ENCODE results near the gene CATSPERD.
"Not testable (repeated sequence)": the region's sequence is repeated elsewhere in the genome, so short reads cannot be mapped to it uniquely, and the experiment has no call there.

The CATSPERD gene

DNA sequence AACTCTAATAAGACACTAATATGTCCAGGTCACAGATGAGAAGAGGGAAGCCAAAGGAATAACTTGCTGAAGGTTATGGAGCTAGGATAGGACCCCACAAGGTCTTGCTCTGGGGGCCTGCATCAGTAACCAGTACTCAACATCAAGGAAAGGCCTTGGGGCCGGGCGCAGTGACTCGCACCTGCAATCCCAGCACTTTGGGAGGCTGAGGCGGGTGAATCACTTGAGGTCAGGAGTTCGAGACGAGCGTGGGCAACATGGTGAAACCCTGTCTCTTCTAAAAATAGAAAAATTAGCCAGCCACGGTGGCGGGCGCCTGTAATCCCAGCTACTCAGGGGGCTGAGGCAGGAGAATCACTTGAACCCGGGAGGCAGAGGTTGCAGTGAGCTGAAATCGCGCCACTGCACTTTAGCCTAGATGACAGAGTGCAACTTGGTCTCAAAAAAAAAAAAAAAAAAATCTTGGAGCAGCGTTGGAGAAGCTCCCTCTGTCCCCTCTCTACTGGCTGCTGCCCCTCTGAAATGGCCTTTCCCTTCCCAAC, 2.3 kb upstream of the CATSPERD start:
- peaks cover 30% of the 10 kb centered on the region for H3K36me3 ChIP-seq (replicated peaks)
- no peak for DNase-seq (ENCODE audit: low spot score in 2 of 2)
- H3K27me3 ChIP-seq (ENCODE audit: low read depth), result no peaks in the 10 kb centered on the region
- in situ Hi-C loops (cut with MboI; ENCODE audit: low sequenced_read_pairs), result no loop called here
- peaks cover 19% of the 10 kb centered on the region for H3K4me1 ChIP-seq
- H3K4me3 ChIP-seq, result peak overlapping the region; percentile 60
- H3K9me3 ChIP-seq, result no peaks in the 10 kb centered on the region

DNA sequence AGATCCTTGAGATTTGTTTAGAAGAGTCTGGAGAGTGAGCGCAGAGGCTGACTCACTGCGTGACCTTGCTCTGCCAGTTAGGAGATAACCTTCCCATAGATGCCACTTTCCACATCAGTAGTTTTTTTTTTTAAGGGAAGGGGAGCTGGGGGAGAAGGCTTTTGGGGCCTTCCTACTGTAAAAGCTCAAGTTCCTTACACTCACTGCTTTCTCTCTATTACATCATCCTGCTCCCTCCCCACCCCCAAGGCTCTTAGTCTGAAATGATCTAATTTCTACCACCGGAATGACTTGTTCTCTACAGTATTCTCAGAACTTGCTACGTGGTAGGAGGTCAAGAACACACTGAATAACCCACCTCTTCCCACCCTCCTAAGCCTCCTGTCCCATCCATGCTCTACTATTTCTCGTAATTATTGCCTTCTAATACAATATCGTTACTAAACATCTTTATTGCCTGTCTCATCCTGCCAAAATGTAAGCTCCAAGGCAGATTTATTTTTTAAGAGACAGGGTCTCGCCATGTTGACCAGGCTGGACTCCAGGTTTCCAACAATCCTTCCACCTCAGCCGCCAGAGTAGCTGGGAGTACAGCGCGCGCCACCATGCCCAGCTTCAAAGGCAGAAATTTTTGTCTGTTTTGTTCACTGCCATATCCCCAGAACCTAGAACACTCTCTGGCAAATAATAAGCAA, 1.7 kb upstream of the CATSPERD start:
- Histone ChIP-seq H3K4me3 (peak overlapping the region; percentile 60), H3K27me3 (ENCODE audit: low read depth) (no peaks in the 10 kb centered on the region), H3K4me1 (peaks cover 19% of the 10 kb centered on the region), H3K9me3 (no peaks in the 10 kb centered on the region), H3K36me3 (replicated peaks) (peaks cover 24% of the 10 kb centered on the region)
- in situ Hi-C loops (cut with MboI; ENCODE audit: low sequenced_read_pairs), result no loop called here
- DNase-seq (ENCODE audit: low spot score in 2 of 2), result peak in 1 of 2 experiments; percentile 52

DNA sequence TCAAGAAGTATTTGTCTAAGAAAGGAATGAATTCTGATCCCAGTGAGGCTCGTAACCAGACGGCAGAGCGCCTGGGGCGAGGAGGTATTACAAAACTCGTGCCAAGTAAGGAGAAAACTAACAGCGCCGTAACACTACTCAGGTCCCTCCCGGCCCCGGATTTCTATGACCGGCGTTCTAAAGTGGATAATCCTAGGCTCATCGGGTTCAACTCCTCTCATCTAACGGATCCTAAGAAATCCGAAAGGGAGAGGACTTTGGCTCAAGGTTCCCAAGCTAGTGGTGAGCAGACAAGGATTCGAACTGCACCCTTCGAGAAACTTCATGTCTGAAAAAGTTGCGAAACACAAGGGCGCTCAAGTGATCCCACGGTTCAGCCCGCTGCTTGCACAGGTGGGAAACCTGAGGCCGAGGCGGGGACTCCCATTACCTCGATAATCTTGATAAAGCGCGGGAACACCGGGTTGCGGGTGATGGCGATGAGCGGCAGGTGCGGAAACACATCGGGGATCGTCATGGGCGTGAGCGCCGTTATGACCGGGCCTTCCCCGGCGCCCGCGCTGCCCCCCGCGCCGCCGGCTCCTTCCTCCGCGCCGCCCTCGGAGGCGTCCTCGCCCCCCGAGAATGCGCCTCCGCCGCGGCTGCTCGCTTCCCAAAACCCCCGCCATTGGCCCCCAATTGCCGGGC, 1.0 kb upstream of the CATSPERD start:
- Histone ChIP-seq H3K4me1 (peaks cover 19% of the 10 kb centered on the region), H3K27me3 (ENCODE audit: low read depth) (no peaks in the 10 kb centered on the region), H3K36me3 (replicated peaks) (peaks cover 17% of the 10 kb centered on the region), H3K9me3 (no peaks in the 10 kb centered on the region), H3K4me3 (peak overlapping the region; percentile 60)
- DNase-seq (ENCODE audit: low spot score in 2 of 2), result peak in 1 of 2 experiments; percentile 34
- in situ Hi-C loops (cut with MboI; ENCODE audit: low sequenced_read_pairs), result no loop called here

DNA sequence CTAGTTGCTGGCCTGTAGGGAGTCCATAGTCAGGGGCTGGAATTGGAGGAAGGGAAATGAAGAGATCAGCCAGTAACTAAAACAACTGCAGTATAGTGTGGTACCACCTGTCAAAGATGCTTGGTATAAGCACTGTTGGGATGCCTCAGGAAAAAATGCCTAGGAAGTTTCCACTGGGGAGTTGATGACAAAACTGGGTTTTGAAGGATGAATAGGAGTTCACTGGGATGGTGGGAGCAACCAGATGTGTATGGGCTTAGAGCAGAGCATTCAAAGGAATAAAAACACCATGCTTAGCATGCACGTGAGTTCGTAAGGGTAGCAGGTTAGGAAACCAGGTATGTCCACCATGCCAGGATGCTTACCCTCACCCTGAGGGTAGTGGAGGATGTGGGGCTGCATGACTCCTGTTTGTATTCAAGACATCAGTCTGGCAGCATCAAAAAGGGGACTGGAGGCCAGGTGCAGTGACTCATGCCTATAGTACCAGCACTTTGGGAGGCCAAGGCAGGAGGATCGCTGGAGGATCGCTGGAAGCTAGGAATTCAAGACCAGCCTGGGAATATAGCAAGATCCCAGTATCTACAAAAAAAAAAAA, 7.1 kb downstream of the CATSPERD start:
- H3K36me3 ChIP-seq (replicated peaks), result no peaks in the 10 kb centered on the region
- in situ Hi-C loops (cut with MboI; ENCODE audit: low sequenced_read_pairs), result no loop called here
- H3K4me1 ChIP-seq, result no peaks in the 10 kb centered on the region
- peaks cover 3% of the 10 kb centered on the region; the same call in 1 of the 2 replicates for H3K9me3 ChIP-seq
- no peak overlapping the region for H3K4me3 ChIP-seq
- DNase-seq (ENCODE audit: low spot score in 2 of 2), result no peak
- H3K27me3 ChIP-seq (ENCODE audit: low read depth), result no peaks in the 10 kb centered on the region

DNA sequence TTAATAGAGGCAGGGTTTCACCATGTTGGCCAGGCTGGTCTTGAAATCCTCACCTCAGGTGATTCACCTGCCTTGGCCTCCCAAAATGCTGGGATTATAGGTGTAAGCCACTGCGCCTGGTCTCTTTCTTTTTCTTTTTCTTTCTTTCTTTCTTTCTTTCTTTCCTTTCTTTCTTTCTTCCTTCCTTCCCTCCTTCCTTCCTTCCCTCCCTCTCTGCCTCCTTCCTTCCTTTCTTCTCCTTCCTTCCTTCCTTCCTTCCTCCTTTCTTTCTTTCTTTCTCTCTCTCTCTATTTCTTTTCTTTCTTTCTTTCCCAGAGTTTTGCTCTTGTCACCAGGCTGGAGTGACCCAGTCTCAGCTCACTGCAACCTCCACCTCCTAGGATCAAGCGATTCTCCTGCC, 12.7 kb downstream of the CATSPERD start:
- H3K9me3 ChIP-seq; H3K27me3 ChIP-seq (ENCODE audit: low read depth); H3K4me1 ChIP-seq; H3K4me3 ChIP-seq; DNase-seq (ENCODE audit: low spot score in 2 of 2); in situ Hi-C loops (cut with MboI; ENCODE audit: low sequenced_read_pairs); H3K36me3 ChIP-seq (replicated peaks): not testable (repeated sequence)

DNA sequence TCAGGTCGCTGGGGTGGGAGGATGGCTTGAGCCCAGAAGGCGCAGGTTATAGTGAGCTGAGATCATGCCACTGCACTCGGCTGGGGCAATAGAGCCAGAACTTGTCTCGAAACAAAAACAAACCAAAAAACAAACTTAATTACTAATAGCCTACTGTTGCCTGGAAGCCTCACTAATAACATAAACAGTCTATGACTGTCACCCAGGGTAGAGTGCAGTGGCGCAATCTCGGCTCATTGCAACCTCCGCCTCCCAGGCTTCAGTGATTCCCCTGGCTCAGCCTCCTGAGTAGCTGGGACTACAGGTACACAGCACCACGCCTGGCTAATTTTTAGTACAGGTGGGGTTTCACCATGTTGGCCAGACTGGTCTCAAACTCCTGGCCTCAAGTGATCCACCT, 18.0 kb downstream of the CATSPERD start:
- Histone ChIP-seq H3K4me3 (no peak overlapping the region), H3K9me3 (no peaks in the 10 kb centered on the region), H3K36me3 (replicated peaks) (no peaks in the 10 kb centered on the region), H3K27me3 (ENCODE audit: low read depth) (no peaks in the 10 kb centered on the region), H3K4me1 (no peaks in the 10 kb centered on the region)
- in situ Hi-C loops (cut with MboI; ENCODE audit: low sequenced_read_pairs), result no loop called here
- no peak for DNase-seq (ENCODE audit: low spot score in 2 of 2)

DNA sequence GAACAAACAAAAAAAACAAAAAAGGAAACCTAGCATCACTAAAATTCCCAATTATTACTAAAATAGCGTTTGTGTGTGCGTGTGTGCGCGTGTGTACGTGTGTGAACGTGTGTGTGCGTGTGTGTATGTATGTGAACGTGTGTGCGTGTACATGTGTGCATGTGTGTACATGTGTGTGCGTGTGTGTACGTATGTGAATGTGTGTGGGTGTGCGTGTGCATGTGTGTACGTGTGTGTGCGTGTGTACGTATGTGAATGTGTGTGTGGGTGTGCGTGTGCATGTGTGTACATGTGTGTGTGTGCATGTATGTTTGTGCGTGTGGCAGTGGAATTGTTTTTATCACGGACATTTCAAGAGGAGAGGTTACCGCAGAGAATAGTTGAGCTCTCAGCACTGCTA, 21.6 kb downstream of the CATSPERD start:
- Histone ChIP-seq H3K36me3 (replicated peaks) (no peaks in the 10 kb centered on the region), H3K4me3 (no peak overlapping the region), H3K4me1 (no peaks in the 10 kb centered on the region), H3K9me3 (no peaks in the 10 kb centered on the region), H3K27me3 (ENCODE audit: low read depth) (no peaks in the 10 kb centered on the region)
- in situ Hi-C loops (cut with MboI; ENCODE audit: low sequenced_read_pairs), result no loop called here
- DNase-seq (ENCODE audit: low spot score in 2 of 2), result no peak

DNA sequence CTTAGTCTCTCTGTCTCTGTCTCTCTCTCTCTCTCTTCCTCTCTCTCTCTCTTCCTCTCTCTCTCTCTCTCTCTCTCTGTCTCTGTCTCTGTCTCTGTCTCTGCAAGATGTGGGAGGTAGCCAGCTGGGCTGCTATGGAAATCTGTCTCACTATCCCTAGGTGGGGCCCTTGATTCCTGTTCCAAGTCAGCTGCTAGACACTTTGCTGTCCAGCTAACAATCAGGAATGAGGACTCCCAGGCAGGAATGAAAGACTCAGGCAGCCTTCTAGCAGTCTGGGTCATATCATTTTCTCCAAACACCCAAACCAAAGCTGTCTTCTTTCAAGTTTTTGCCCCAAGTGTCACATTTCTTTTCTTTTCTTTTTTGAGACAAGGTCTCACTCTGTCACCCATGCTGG, 23.2 kb downstream of the CATSPERD start:
- H3K9me3 ChIP-seq, result no peaks in the 10 kb centered on the region
- no peak overlapping the region for H3K4me3 ChIP-seq
- no peaks in the 10 kb centered on the region for H3K36me3 ChIP-seq (replicated peaks)
- H3K4me1 ChIP-seq, result no peaks in the 10 kb centered on the region
- H3K27me3 ChIP-seq (ENCODE audit: low read depth), result no peaks in the 10 kb centered on the region
- DNase-seq (ENCODE audit: low spot score in 2 of 2), result no peak
- in situ Hi-C loops (cut with MboI; ENCODE audit: low sequenced_read_pairs), result no loop called here

DNA sequence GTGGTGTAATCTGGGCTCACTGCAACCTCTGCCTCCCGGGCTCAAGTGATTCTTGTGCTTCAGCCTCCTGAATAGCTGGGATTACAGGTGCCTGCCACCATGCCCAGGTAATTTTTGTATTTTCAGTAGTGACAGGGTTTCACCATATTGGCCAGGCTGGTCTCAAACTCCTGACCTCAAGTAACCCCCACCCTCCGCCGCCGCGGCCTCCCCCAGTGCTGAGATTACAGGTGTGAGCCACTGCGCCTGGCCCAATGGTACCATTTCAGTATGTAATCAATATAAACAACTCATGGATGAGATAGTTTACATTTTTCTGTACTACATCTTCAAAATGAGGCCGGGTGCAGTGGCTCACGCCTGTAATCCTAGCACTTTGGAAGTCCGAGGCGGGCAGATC, 24.6 kb downstream of the CATSPERD start:
- H3K4me3 ChIP-seq; H3K9me3 ChIP-seq; in situ Hi-C loops (cut with MboI; ENCODE audit: low sequenced_read_pairs); H3K4me1 ChIP-seq; H3K36me3 ChIP-seq (replicated peaks); DNase-seq (ENCODE audit: low spot score in 2 of 2); H3K27me3 ChIP-seq (ENCODE audit: low read depth): not testable (repeated sequence)

DNA sequence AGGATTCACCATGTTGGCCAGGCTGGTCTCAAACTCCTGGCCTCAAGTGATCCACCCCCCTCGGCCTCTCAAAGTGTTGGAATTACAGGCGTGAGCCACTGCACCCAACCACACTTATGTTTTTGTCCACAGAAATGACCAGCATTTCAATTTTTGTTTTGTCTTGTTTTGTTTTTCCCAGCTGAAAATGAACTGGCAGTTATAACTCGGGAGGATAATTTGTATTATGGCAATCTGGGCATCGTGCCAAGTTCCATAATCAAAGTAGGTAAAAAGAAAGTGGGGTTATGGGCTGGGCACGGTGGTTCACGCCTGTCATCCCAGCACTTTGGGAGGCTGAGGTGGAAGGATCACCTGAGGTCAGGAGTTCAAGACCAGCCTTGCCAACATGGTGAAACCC, 28.5 kb downstream of the CATSPERD start:
- peak in 1 of 2 experiments; percentile 22 for DNase-seq (ENCODE audit: low spot score in 2 of 2)
- H3K36me3 ChIP-seq (replicated peaks); H3K9me3 ChIP-seq; H3K27me3 ChIP-seq (ENCODE audit: low read depth); H3K4me3 ChIP-seq; in situ Hi-C loops (cut with MboI; ENCODE audit: low sequenced_read_pairs); H3K4me1 ChIP-seq: not testable (repeated sequence)

DNA sequence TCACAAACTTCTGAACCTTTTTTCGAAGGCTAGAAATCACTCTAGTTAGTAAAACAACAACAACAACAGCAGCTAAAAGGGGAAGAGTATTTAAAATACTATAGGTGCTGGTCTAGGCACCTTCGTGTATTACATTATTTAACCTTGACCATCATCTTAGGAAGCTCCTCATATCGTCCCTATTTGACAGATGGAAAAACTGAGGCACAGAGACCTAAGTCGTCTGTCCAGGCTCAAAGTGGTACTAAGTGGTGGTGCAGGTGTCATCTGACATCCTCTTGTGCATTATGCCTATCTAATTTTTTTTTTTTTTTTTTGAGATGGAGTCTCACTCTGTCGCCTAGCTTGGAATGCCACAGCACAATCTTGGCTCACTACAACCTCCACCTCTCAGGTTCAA, 29.1 kb downstream of the CATSPERD start:
- no peaks in the 10 kb centered on the region for H3K36me3 ChIP-seq (replicated peaks)
- in situ Hi-C loops (cut with MboI; ENCODE audit: low sequenced_read_pairs), result no loop called here
- DNase-seq (ENCODE audit: low spot score in 2 of 2), result no peak

DNA sequence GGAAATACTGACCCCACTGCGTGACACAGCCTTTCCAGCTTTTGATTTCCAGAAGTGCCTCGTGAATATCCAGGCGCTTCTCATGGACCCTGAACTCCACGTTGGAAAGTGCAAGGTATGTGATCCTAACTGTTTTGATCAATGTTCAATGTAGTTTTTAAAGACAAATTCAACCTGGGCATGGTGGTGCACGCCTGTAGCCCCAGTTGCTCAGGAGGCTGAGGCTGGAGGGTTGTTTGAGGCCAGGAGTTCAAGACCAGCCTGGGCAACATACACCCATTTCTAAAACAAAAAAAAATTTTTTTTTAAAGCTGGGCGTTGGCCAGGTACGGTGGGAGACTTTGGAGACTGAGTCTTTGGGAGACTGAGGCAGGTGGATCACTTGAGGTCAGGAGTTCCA, 31.3 kb downstream of the CATSPERD start:
- no peaks in the 10 kb centered on the region for H3K4me1 ChIP-seq
- no peaks in the 10 kb centered on the region for H3K27me3 ChIP-seq (ENCODE audit: low read depth)
- DNase-seq (ENCODE audit: low spot score in 2 of 2), result no peak
- in situ Hi-C loops (cut with MboI; ENCODE audit: low sequenced_read_pairs), result no loop called here
- no peaks in the 10 kb centered on the region for H3K9me3 ChIP-seq
- no peak overlapping the region for H3K4me3 ChIP-seq
- H3K36me3 ChIP-seq (replicated peaks), result no peaks in the 10 kb centered on the region

More for the DNA sequence above, 29.1 kb downstream of the CATSPERD start:
- no peaks in the 10 kb centered on the region for H3K27me3 ChIP-seq (ENCODE audit: low read depth)
- H3K4me3 ChIP-seq, result no peak overlapping the region
- no peaks in the 10 kb centered on the region for H3K9me3 ChIP-seq
- no peaks in the 10 kb centered on the region for H3K4me1 ChIP-seq

DNA sequence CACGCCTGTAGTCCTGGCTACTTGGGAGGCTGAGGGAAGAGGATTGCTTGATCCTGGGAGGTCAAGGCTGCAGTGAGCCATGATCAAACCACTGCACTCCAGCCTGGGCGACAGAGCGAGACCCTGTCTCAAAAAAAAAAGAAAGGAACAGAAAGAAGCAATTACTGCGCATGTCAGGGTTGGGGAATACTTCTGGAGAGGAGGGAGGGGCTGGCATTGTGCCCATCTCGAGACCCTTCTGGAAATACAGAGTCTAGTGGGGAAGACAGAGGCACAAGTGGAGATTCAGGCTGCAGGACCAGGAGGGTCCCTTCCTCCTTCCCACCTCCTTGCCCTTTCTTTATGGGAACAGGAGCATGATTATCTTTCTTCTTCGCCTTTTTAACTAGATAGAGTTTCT, 33.3 kb downstream of the CATSPERD start:
- H3K27me3 ChIP-seq (ENCODE audit: low read depth), result no peaks in the 10 kb centered on the region
- no peaks in the 10 kb centered on the region for H3K36me3 ChIP-seq (replicated peaks)
- DNase-seq (ENCODE audit: low spot score in 2 of 2), result no peak
- no peaks in the 10 kb centered on the region for H3K9me3 ChIP-seq
- H3K4me1 ChIP-seq, result no peaks in the 10 kb centered on the region
- in situ Hi-C loops (cut with MboI; ENCODE audit: low sequenced_read_pairs), result no loop called here
- H3K4me3 ChIP-seq, result no peak overlapping the region

DNA sequence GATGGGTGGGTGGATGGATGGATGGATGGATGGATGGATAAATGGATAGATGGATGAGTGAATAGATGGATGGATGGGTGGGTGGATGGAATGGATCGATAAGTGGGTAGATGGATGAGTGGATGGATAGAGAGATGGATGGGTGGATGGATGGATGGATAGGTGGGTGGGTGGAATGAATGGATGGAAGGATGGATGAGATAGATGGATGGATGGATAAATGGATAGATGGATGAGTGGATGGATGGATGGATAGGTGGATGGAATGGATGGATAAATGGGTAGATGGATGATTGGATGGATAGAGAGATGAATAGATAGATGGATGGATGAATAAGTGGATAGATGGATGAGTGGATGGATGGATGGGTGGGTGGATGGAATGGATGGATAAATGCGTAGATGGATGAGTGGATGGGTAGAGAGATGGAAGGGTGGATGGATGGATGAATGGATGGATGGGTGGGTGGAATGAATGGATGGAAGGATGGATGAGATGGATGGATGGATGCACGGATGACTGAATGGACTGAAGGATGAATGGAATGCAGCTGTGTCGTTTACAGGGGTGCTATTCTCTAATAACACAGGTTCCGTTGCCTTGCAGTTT, 42.3 kb downstream of the CATSPERD start:
- H3K4me3 ChIP-seq, result no peak overlapping the region
- no peaks in the 10 kb centered on the region for H3K9me3 ChIP-seq
- no peak for DNase-seq (ENCODE audit: low spot score in 2 of 2)
- no peaks in the 10 kb centered on the region for H3K27me3 ChIP-seq (ENCODE audit: low read depth)
- in situ Hi-C loops (cut with MboI; ENCODE audit: low sequenced_read_pairs), result no loop called here
- no peaks in the 10 kb centered on the region for H3K4me1 ChIP-seq
- H3K36me3 ChIP-seq (replicated peaks), result no peaks in the 10 kb centered on the region
